ENCODE measurements around the gene TARDBP. TPM values are rescaled to one million over a fixed set of nuclear protein-coding genes. Genes with fewer than 3 reads are reported as not detected.

Gene TARDBP
- total RNA-seq, 1 experiment from 2014 or later, result 155 TPM

GRCh38 chr1:11044849-11045427, 32.5 kb downstream of the TARDBP start:
- Histone ChIP-seq H4K20me1 (ENCODE audit: insufficient read depth) (no peaks in the 10 kb centered on the region), H3K36me3 (ENCODE audit: control insufficient read depth in 1 of 2, insufficient read depth in 2 of 2, low read length in 2 of 2) (no peaks in the 10 kb centered on the region), H2AFZ (ENCODE audit: low read depth, low read length, poor library complexity, severe bottlenecking) (no peak overlapping the region), H3K9me2 (ENCODE audit: insufficient read depth) (no peaks in the 10 kb centered on the region), H3K9ac (ENCODE audit: low read length) (no peak overlapping the region), H3K4me1 (ENCODE audit: control insufficient read depth in 1 of 2, insufficient read depth in 2 of 2, low read length in 2 of 2) (no peaks in the 10 kb centered on the region), H3K27me3 (ENCODE audit: insufficient read depth, low read length) (no peaks in the 10 kb centered on the region), H3K9me3 (ENCODE audit: control insufficient read depth in 1 of 2, insufficient read depth in 1 of 2, low read depth in 1 of 2, low read length in 2 of 2) (no peaks in the 10 kb centered on the region), H3K27ac (ENCODE audit: low read depth, low read length) (no peak overlapping the region), H3K4me2 (ENCODE audit: low read length) (no peak overlapping the region), H3K4me3 (replicated peaks in 1 of 2; ENCODE audit: low read depth in 1 of 2, low read length in 2 of 2) (no peak overlapping the region), H3K79me2 (ENCODE audit: insufficient read depth, low read length) (no peaks in the 10 kb centered on the region)
- ChIA-PET POLR2A (no interaction called here), RAD21 (ENCODE audit: low non-redundant PET in 1 of 2, low total read pairs in 2 of 2, uncharacterized antibody in 2 of 2, unreplicated experiment in 2 of 2) (no interaction called here), CTCF (interaction anchor here (1.4 kb wide), 1 partner anchor 7 kb away, joined by 5 read pairs; no protein-coding TSS in a partner anchor)
- ATAC-seq (peak; percentile 10; the same call in 1 of the 2 replicates), DNase-seq (ENCODE audit: low read depth, low spot score) (no peak)
- no peak for TF ChIP-seq EZH2phosphoT487 (IDR thresholded peaks at IDR 0.05; ENCODE audit: borderline replicate concordance)
- TF ChIP-seq CTCF (IDR thresholded peaks at IDR 0.05 in 2 of 3, conservative IDR thresholded peaks at IDR 0.05 in 1 of 3; ENCODE audit: borderline replicate concordance in 1 of 3, insufficient read depth in 1 of 3, low read depth in 2 of 3, low read length in 2 of 3), result no peak
- TF ChIP-seq REST (IDR thresholded peaks at IDR 0.05; ENCODE audit: low read depth), result no peak
- no peak for TF ChIP-seq SRF (IDR thresholded peaks at IDR 0.05; ENCODE audit: low read depth)
- no peak for TF ChIP-seq YY1 (IDR thresholded peaks at IDR 0.05; ENCODE audit: extremely low read depth, insufficient replicate concordance, low read depth, low read length)
- TF ChIP-seq TCF7L2 (IDR thresholded peaks at IDR 0.05; ENCODE audit: borderline replicate concordance, extremely low read depth, insufficient read depth, insufficient read length), result no peak
- no peak for TF ChIP-seq FOSL1 (IDR thresholded peaks at IDR 0.05; ENCODE audit: low read depth)
- no peak for TF ChIP-seq CEBPB (IDR thresholded peaks at IDR 0.05; ENCODE audit: low read depth)
- TF ChIP-seq SIN3A (IDR thresholded peaks at IDR 0.05; ENCODE audit: low read depth), result no peak
- intact Hi-C loops (cut with micrococcal nuclease), result no loop called here
- BruUV-seq (replicated peaks), result no TSS peak

Measured in HCT116 (cell line).